SK-N-SH (cell line): Measurements from ENCODE around the gene ZNF33B. TPM values are rescaled to one million over a fixed set of nuclear protein-coding genes. Genes with fewer than 3 reads are reported as not detected.

ENCODE experiments used
- CTCF ChIA-PET: fragments of 300-600, 350-600 bp; formaldehyde crosslinking; extraction: SDS; loops from one replicate; lab custom pipeline; 2021; lab: Yijun Ruan, JAX
- POLR2A ChIA-PET: fragments of 350-600 bp; sonication (Branson Sonifier 250); formaldehyde crosslinking; extraction: SDS; loops from one replicate; lab custom pipeline; 2020; ENCODE audit warnings: antibody characterized with exemption, inconsistent platforms; lab: Yijun Ruan, JAX
- DNase-seq: peaks from one replicate; pipeline ENCODE4 v3.0.0; 2012
- H2AFZ ChIP-seq: fragments of 200-600 bp; sonication (generic); 2 replicates; pipeline ENCODE4 v1.8.1; 2016; ENCODE audit warnings: antibody characterized with exemption, mild to moderate bottlenecking, low read depth
- H3F3A ChIP-seq: fragments of 200-600 bp; sonication (generic); replicated peaks from 2 replicates; pipeline ENCODE3; 2016; ENCODE audit warnings: antibody characterized with exemption, mild to moderate bottlenecking; ENCODE audit not compliant: insufficient read depth
- H3K27ac ChIP-seq, 2 experiments: fragments of 200-500 bp in 1 of 2; fragments of 200-600 bp in 1 of 2; sonication (Bioruptor generic) in 1 of 2; sonication (generic), shearing (Covaris generic) in 1 of 2; 2 replicates each; pipeline versions ENCODE4 v1.5.1 to v1.6.1; 2014 to 2016; ENCODE audit warnings: low read depth in 2 of 2, inconsistent platforms in 1 of 2, low read length in 1 of 2, mild to moderate bottlenecking in 1 of 2, mixed read lengths in 1 of 2
- H3K27me3 ChIP-seq: fragments of 200-600 bp; sonication (generic), shearing (Covaris generic); 2 replicates; pipeline ENCODE4 v1.6.1; 2016; ENCODE audit warnings: mixed run types; ENCODE audit not compliant: insufficient read depth
- H3K36me3 ChIP-seq, 2 experiments: fragments of 200-500 bp in 1 of 2; fragments of 200-600 bp in 1 of 2; sonication (Bioruptor generic) in 1 of 2; sonication (generic) in 1 of 2; replicated peaks in 1 of 2; 2 replicates each; pipeline versions ENCODE3 to v1.5.1; 2014 to 2016; ENCODE audit warnings: low read length in 1 of 2, mild to moderate bottlenecking in 1 of 2; ENCODE audit not compliant: insufficient read depth in 2 of 2, control insufficient read depth in 1 of 2
- H3K4me1 ChIP-seq, 2 experiments: fragments of 200-500 bp in 1 of 2; fragments of 200-600 bp in 1 of 2; sonication (Bioruptor generic) in 1 of 2; sonication (generic), shearing (Covaris generic) in 1 of 2; 2 replicates each; pipeline versions ENCODE4 v1.5.1 to v1.6.1; 2014 to 2016; ENCODE audit warnings: low read depth in 1 of 2, low read length in 1 of 2, mixed run types in 1 of 2; ENCODE audit not compliant: insufficient read depth in 2 of 2, control insufficient read depth in 1 of 2
- H3K4me2 ChIP-seq: fragments of 200-600 bp; sonication (generic), shearing (Covaris generic); 2 replicates; pipeline ENCODE4 v1.6.1; 2017; ENCODE audit warnings: mixed run types
- H3K4me3 ChIP-seq, 2 experiments: fragments of 200-500 bp in 1 of 2; fragments of 200-600 bp in 1 of 2; sonication (Bioruptor generic) in 1 of 2; sonication (generic), shearing (Covaris generic) in 1 of 2; 2 replicates each; pipeline versions ENCODE4 v1.5.1 to v1.8.1; 2014 to 2016; ENCODE audit warnings: low read depth in 2 of 2, inconsistent platforms in 1 of 2, low read length in 1 of 2, mild to moderate bottlenecking in 1 of 2, mixed read lengths in 1 of 2, moderate library complexity in 1 of 2
- H3K79me2 ChIP-seq: fragments of 200-600 bp; sonication (generic); 2 replicates; pipeline ENCODE4 v1.8.1; 2017; ENCODE audit warnings: mild to moderate bottlenecking; ENCODE audit not compliant: insufficient read depth
- H3K9ac ChIP-seq: fragments of 200-600 bp; sonication (generic); 2 replicates; pipeline ENCODE4 v1.6.1; 2017; ENCODE audit warnings: mixed run types
- H3K9me2 ChIP-seq: fragments of 200-600 bp; sonication (generic); 2 replicates; pipeline ENCODE4 v1.6.1; 2017; ENCODE audit warnings: mixed run types
- H3K9me3 ChIP-seq: fragments of 200-600 bp; sonication (generic); 2 replicates; pipeline ENCODE4 v1.6.1; 2017; ENCODE audit warnings: mixed run types, mild to moderate bottlenecking, moderate library complexity
- H4K20me1 ChIP-seq: fragments of 200-600 bp; sonication (generic); 2 replicates; pipeline ENCODE4 v1.6.1; 2017; ENCODE audit warnings: mild to moderate bottlenecking, mixed run types; ENCODE audit not compliant: insufficient read depth
- ELF1 ChIP-seq: IDR thresholded peaks from 2 replicates; pipeline ENCODE4 v1.4.0; 2012
- EP300 ChIP-seq, 2 experiments: IDR thresholded peaks; 2 replicates each; pipeline versions ENCODE4 v1.4.0 to v1.6.1; 2012; ENCODE audit warnings: borderline replicate concordance in 1 of 2, low read depth in 1 of 2, low read length in 1 of 2
- EZH2phosphoT487 ChIP-seq: fragments of 200-600 bp; sonication (generic); IDR thresholded peaks from 2 replicates; pipeline ENCODE4 v1.6.1; 2017; ENCODE audit warnings: low read depth, mixed run types, mild to moderate bottlenecking, antibody characterized with exemption, moderate library complexity, borderline replicate concordance
- FOXJ3 ChIP-seq: sonication (generic); formaldehyde crosslinking; IDR thresholded peaks from 2 replicates; pipeline ENCODE4 v1.5.1; 2020; ENCODE audit warnings: mild to moderate bottlenecking, missing genetic modification reagents
- JUND ChIP-seq: IDR thresholded peaks from 2 replicates; pipeline ENCODE4 v1.4.0; 2012
- RXRA ChIP-seq: IDR thresholded peaks from 2 replicates; pipeline ENCODE4 v1.4.0; 2012; ENCODE audit warnings: low read depth, mild to moderate bottlenecking, borderline replicate concordance
- SMC3 ChIP-seq: IDR thresholded peaks from 2 replicates; pipeline ENCODE4 v1.6.1; 2012; ENCODE audit warnings: low read depth, low read length, improper control_type of control experiment
- TCF12 ChIP-seq: IDR thresholded peaks from 2 replicates; pipeline ENCODE4 v1.4.0; 2012
- YY1 ChIP-seq: IDR thresholded peaks from 2 replicates; pipeline ENCODE4 v1.4.0; 2012; ENCODE audit warnings: low read depth, mild to moderate bottlenecking
- WGBS: methylation state at CpG from one replicate; pipeline ENCODE4 v1.1.6; 2017; ENCODE audit warnings: low lambda C conversion rate; 5-methylcytosine and 5-hydroxymethylcytosine counted together
- polyA plus RNA-seq, 3 experiments: library from polyadenylated mRNA; depleted of rRNA; stranded (reverse); fragments of >200 nt; gene quantifications; 2 replicates each; pipeline ENCODE4 v1.2.3, GENCODE V29; 2012
- TF ChIP-seq, protein P1 (sequence below): fragments of 200-600 bp; sonication (generic); IDR thresholded peaks from 2 replicates; pipeline ENCODE4 v1.6.1; 2017; ENCODE audit warnings: antibody characterized with exemption, mild to moderate bottlenecking, moderate library complexity
- TF ChIP-seq, protein P2 (sequence below): IDR thresholded peaks from 2 replicates; pipeline ENCODE4 v1.6.1; 2012; ENCODE audit warnings: mild to moderate bottlenecking, low read depth, low read length, moderate library complexity
- TF ChIP-seq, protein P3 (sequence below): IDR thresholded peaks from 2 replicates; pipeline ENCODE4 v1.4.0; 2012; ENCODE audit warnings: low read depth
- TF ChIP-seq, protein P4 (sequence below): fragments of 150-350 bp; IDR thresholded peaks from 2 replicates; pipeline ENCODE4 v1.6.1; 2017; ENCODE audit warnings: antibody characterized with exemption, low read length, low read depth, borderline replicate concordance

Gene ZNF33B
- polyA plus RNA-seq, 1 of the 3 experiments (the other 2 are of a cell fraction), result 5.6 TPM

DNA sequence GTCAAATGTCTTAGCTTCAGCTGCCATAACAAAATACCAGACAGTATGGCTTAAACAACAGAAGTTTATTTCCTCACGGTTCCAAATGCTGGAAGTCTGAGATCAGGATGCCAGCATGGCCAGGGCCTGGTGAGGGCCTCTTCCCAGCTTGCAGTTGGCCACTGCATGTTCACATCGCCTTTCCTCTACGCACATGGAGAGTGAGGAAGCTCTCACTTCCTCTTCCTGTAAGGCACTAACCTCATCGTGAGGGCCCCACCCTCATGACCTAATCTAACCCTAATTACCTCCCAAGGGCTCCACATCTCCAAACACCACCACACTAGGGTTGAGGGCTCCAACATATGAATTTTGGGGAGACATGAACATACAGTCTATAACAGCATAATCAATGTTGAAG lies 14.4 kb downstream of the ZNF33B start:
- no peaks in the 10 kb centered on the region for H3K4me1 ChIP-seq
- no peaks in the 10 kb centered on the region for H3K79me2 ChIP-seq
- H3K27ac ChIP-seq, result no peak overlapping the region
- no peak overlapping the region for H3K4me3 ChIP-seq
- H3K9me2 ChIP-seq, result no peaks in the 10 kb centered on the region
- no peaks in the 10 kb centered on the region for H3K9me3 ChIP-seq
- no peak for TF ChIP-seq EP300 (IDR thresholded peaks at IDR 0.05; ENCODE audit: borderline replicate concordance in 1 of 2, low read depth in 1 of 2, low read length in 1 of 2)
- no peak for TF ChIP-seq YY1
- TF ChIP-seq, protein P1, sequence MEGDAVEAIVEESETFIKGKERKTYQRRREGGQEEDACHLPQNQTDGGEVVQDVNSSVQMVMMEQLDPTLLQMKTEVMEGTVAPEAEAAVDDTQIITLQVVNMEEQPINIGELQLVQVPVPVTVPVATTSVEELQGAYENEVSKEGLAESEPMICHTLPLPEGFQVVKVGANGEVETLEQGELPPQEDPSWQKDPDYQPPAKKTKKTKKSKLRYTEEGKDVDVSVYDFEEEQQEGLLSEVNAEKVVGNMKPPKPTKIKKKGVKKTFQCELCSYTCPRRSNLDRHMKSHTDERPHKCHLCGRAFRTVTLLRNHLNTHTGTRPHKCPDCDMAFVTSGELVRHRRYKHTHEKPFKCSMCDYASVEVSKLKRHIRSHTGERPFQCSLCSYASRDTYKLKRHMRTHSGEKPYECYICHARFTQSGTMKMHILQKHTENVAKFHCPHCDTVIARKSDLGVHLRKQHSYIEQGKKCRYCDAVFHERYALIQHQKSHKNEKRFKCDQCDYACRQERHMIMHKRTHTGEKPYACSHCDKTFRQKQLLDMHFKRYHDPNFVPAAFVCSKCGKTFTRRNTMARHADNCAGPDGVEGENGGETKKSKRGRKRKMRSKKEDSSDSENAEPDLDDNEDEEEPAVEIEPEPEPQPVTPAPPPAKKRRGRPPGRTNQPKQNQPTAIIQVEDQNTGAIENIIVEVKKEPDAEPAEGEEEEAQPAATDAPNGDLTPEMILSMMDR, result no peak
- TF ChIP-seq EZH2phosphoT487, result no peak
- TF ChIP-seq TCF12, result no peak
- TF ChIP-seq, protein P2, sequence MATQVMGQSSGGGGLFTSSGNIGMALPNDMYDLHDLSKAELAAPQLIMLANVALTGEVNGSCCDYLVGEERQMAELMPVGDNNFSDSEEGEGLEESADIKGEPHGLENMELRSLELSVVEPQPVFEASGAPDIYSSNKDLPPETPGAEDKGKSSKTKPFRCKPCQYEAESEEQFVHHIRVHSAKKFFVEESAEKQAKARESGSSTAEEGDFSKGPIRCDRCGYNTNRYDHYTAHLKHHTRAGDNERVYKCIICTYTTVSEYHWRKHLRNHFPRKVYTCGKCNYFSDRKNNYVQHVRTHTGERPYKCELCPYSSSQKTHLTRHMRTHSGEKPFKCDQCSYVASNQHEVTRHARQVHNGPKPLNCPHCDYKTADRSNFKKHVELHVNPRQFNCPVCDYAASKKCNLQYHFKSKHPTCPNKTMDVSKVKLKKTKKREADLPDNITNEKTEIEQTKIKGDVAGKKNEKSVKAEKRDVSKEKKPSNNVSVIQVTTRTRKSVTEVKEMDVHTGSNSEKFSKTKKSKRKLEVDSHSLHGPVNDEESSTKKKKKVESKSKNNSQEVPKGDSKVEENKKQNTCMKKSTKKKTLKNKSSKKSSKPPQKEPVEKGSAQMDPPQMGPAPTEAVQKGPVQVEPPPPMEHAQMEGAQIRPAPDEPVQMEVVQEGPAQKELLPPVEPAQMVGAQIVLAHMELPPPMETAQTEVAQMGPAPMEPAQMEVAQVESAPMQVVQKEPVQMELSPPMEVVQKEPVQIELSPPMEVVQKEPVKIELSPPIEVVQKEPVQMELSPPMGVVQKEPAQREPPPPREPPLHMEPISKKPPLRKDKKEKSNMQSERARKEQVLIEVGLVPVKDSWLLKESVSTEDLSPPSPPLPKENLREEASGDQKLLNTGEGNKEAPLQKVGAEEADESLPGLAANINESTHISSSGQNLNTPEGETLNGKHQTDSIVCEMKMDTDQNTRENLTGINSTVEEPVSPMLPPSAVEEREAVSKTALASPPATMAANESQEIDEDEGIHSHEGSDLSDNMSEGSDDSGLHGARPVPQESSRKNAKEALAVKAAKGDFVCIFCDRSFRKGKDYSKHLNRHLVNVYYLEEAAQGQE, result no peak
- TF ChIP-seq FOXJ3 (CRISPR knock-in tag), result no peak
- TF ChIP-seq, protein P3, sequence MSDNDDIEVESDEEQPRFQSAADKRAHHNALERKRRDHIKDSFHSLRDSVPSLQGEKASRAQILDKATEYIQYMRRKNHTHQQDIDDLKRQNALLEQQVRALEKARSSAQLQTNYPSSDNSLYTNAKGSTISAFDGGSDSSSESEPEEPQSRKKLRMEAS, result no peak
- TF ChIP-seq SMC3, result no peak
- TF ChIP-seq, protein P4, sequence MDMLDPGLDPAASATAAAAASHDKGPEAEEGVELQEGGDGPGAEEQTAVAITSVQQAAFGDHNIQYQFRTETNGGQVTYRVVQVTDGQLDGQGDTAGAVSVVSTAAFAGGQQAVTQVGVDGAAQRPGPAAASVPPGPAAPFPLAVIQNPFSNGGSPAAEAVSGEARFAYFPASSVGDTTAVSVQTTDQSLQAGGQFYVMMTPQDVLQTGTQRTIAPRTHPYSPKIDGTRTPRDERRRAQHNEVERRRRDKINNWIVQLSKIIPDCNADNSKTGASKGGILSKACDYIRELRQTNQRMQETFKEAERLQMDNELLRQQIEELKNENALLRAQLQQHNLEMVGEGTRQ, result no peak
- TF ChIP-seq ELF1, result no peak
- no peak for TF ChIP-seq RXRA
- TF ChIP-seq JUND, result no peak
- peaks cover 36 to 69% of the 10 kb centered on the region in 2 experiments for H3K36me3 ChIP-seq
- H3K4me2 ChIP-seq, result no peak overlapping the region
- H3F3A ChIP-seq, result no peaks in the 10 kb centered on the region
- H3K27me3 ChIP-seq, result no peaks in the 10 kb centered on the region
- WGBS, result 83% methylated on average over 4 of the region's 4 CpGs
- no peak overlapping the region for H2AFZ ChIP-seq
- CTCF ChIA-PET, result interaction anchor here (2.2 kb wide), 1 partner anchor 31 kb away, joined by 4 read pairs; no protein-coding TSS in a partner anchor
- DNase-seq, result no peak
- H3K9ac ChIP-seq, result no peak overlapping the region
- POLR2A ChIA-PET, result no interaction called here
- no peaks in the 10 kb centered on the region for H4K20me1 ChIP-seq
